Measurements from ENCODE around the gene BMP10.

- TF ChIP-seq CTCF (IDR thresholded peaks at IDR 0.05) (no peak), POLR2A (IDR thresholded peaks at IDR 0.05; ENCODE audit: low read depth) (no peak), POLR2AphosphoS5 (IDR thresholded peaks at IDR 0.05) (no peak), EP300 (IDR thresholded peaks at IDR 0.05) (no peak)
Measured at GRCh38 chr2:68905116-68905515, 33.9 kb upstream of the BMP10 start.

Measured in esophagus muscularis mucosa (tissue), 4 donors.